H1 (cell line): ENCODE measurements around the gene MPRIP. TPM values are rescaled to one million over a fixed set of nuclear protein-coding genes. Genes with fewer than 3 reads are reported as not detected.

Source experiments
- BCL11A ChIP-seq, 2 experiments: IDR thresholded peaks; one replicate each; pipeline ENCODE4 v1.6.1; 2011; ENCODE audit warnings: low read depth in 2 of 2, low read length in 2 of 2, mild to moderate bottlenecking in 2 of 2
- BRCA1 ChIP-seq: IDR thresholded peaks from 2 replicates; pipeline ENCODE4 v1.6.1; 2012; ENCODE audit warnings: low read depth, low read length, improper control_type of control experiment
- FOSL1 ChIP-seq: IDR thresholded peaks from 2 replicates; pipeline ENCODE4 v1.6.1; 2011; ENCODE audit warnings: mild to moderate bottlenecking, low read depth, low read length, moderate library complexity; ENCODE audit not compliant: insufficient read depth
- HDAC2 ChIP-seq, 2 experiments: fragments of 300-600 bp in 1 of 2; sonication (generic) in 1 of 2; IDR thresholded peaks; 2 replicates each; pipeline ENCODE4 v1.6.1; 2011 to 2012; ENCODE audit warnings: low read depth in 2 of 2, low read length in 2 of 2, mild to moderate bottlenecking in 2 of 2, moderate library complexity in 2 of 2, borderline replicate concordance in 1 of 2, inconsistent platforms in 1 of 2
- PHF8 ChIP-seq: fragments of 200-600 bp; sonication (generic); conservative IDR thresholded peaks from 2 replicates; pipeline ENCODE4 v1.7.1; 2012; ENCODE audit warnings: low read depth, mild to moderate bottlenecking, inconsistent platforms, low read length, moderate library complexity
- RNF2 ChIP-seq: fragments of 200-900, 300-1000 bp; sonication (generic); IDR thresholded peaks from 2 replicates; pipeline ENCODE4 v1.7.1; 2016; ENCODE audit warnings: borderline replicate concordance, low read depth, mild to moderate bottlenecking, antibody characterized with exemption, low read length; ENCODE audit not compliant: poor library complexity, severe bottlenecking; ENCODE audit errors: missing control alignments
- SP1 ChIP-seq: IDR thresholded peaks from 2 replicates; pipeline ENCODE4 v1.6.1; 2011; ENCODE audit warnings: low read depth, low read length
- SP4 ChIP-seq: IDR thresholded peaks from 2 replicates; pipeline ENCODE4 v1.6.1; 2012; ENCODE audit warnings: low read length, inconsistent platforms
- TAF1 ChIP-seq: IDR thresholded peaks from 2 replicates; pipeline ENCODE4 v1.6.1; 2011; ENCODE audit warnings: mild to moderate bottlenecking, low read depth, low read length
- polyA plus RNA-seq, 7 experiments: library from polyadenylated mRNA; depleted of rRNA in 3 of 7; stranded (reverse) in 5 of 7; unstranded in 2 of 7; fragments of >200 nt in 5 of 7; fragments of 200-250 nt in 2 of 7; gene quantifications; 1 replicate in 5 of 7; 2 replicates in 1 of 7; 4 replicates in 1 of 7; pipeline versions ENCODE4 v1.2.1 to v1.2.3, GENCODE V29; 2011 to 2013; ENCODE audit warnings: missing spikeins in 2 of 7, mixed read lengths in 2 of 7
- total RNA-seq: library from RNA; stranded (reverse); fragmentation: NEBNext Ultra II Directional; extraction: Animal tissue kit (Norgen Biotek cat#: 25700); gene quantifications from 2 replicates; pipeline ENCODE4 v1.2.1, GENCODE V29; 2021
- TF ChIP-seq, protein P1 (sequence below): fragments of 300-600 bp; sonication (generic); IDR thresholded peaks from 2 replicates; pipeline ENCODE4 v1.7.1; 2012; ENCODE audit warnings: low read length, moderate library complexity, mild to moderate bottlenecking, inconsistent platforms; ENCODE audit not compliant: insufficient replicate concordance

Gene MPRIP
- total and polyA plus RNA-seq, 2 of the 8 experiments (the other 6 are each of a cell fraction or from before 2014, with no cell fraction given) = 48.6 to 146 TPM

GRCh38 chr17:17205368-17206123 lies 163.3 kb downstream of the MPRIP start (continued):
- TF ChIP-seq, protein P1, sequence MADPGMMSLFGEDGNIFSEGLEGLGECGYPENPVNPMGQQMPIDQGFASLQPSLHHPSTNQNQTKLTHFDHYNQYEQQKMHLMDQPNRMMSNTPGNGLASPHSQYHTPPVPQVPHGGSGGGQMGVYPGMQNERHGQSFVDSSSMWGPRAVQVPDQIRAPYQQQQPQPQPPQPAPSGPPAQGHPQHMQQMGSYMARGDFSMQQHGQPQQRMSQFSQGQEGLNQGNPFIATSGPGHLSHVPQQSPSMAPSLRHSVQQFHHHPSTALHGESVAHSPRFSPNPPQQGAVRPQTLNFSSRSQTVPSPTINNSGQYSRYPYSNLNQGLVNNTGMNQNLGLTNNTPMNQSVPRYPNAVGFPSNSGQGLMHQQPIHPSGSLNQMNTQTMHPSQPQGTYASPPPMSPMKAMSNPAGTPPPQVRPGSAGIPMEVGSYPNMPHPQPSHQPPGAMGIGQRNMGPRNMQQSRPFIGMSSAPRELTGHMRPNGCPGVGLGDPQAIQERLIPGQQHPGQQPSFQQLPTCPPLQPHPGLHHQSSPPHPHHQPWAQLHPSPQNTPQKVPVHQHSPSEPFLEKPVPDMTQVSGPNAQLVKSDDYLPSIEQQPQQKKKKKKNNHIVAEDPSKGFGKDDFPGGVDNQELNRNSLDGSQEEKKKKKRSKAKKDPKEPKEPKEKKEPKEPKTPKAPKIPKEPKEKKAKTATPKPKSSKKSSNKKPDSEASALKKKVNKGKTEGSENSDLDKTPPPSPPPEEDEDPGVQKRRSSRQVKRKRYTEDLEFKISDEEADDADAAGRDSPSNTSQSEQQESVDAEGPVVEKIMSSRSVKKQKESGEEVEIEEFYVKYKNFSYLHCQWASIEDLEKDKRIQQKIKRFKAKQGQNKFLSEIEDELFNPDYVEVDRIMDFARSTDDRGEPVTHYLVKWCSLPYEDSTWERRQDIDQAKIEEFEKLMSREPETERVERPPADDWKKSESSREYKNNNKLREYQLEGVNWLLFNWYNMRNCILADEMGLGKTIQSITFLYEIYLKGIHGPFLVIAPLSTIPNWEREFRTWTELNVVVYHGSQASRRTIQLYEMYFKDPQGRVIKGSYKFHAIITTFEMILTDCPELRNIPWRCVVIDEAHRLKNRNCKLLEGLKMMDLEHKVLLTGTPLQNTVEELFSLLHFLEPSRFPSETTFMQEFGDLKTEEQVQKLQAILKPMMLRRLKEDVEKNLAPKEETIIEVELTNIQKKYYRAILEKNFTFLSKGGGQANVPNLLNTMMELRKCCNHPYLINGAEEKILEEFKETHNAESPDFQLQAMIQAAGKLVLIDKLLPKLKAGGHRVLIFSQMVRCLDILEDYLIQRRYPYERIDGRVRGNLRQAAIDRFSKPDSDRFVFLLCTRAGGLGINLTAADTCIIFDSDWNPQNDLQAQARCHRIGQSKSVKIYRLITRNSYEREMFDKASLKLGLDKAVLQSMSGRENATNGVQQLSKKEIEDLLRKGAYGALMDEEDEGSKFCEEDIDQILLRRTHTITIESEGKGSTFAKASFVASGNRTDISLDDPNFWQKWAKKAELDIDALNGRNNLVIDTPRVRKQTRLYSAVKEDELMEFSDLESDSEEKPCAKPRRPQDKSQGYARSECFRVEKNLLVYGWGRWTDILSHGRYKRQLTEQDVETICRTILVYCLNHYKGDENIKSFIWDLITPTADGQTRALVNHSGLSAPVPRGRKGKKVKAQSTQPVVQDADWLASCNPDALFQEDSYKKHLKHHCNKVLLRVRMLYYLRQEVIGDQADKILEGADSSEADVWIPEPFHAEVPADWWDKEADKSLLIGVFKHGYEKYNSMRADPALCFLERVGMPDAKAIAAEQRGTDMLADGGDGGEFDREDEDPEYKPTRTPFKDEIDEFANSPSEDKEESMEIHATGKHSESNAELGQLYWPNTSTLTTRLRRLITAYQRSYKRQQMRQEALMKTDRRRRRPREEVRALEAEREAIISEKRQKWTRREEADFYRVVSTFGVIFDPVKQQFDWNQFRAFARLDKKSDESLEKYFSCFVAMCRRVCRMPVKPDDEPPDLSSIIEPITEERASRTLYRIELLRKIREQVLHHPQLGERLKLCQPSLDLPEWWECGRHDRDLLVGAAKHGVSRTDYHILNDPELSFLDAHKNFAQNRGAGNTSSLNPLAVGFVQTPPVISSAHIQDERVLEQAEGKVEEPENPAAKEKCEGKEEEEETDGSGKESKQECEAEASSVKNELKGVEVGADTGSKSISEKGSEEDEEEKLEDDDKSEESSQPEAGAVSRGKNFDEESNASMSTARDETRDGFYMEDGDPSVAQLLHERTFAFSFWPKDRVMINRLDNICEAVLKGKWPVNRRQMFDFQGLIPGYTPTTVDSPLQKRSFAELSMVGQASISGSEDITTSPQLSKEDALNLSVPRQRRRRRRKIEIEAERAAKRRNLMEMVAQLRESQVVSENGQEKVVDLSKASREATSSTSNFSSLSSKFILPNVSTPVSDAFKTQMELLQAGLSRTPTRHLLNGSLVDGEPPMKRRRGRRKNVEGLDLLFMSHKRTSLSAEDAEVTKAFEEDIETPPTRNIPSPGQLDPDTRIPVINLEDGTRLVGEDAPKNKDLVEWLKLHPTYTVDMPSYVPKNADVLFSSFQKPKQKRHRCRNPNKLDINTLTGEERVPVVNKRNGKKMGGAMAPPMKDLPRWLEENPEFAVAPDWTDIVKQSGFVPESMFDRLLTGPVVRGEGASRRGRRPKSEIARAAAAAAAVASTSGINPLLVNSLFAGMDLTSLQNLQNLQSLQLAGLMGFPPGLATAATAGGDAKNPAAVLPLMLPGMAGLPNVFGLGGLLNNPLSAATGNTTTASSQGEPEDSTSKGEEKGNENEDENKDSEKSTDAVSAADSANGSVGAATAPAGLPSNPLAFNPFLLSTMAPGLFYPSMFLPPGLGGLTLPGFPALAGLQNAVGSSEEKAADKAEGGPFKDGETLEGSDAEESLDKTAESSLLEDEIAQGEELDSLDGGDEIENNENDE = no peak
- no peak for TF ChIP-seq FOSL1
- no peak for TF ChIP-seq TAF1
- no peak for TF ChIP-seq SP1
- no peak for TF ChIP-seq SP4
- TF ChIP-seq BRCA1 = no peak
- no peak for TF ChIP-seq HDAC2 (IDR thresholded peaks at IDR 0.05; ENCODE audit: borderline replicate concordance in 1 of 2, low read depth in 2 of 2, low read length in 2 of 2)
- TF ChIP-seq BCL11A (IDR thresholded peaks at IDR 0.05; ENCODE audit: low read depth in 2 of 2, low read length in 2 of 2) = no peak
- no peak for TF ChIP-seq RNF2
- no peak for TF ChIP-seq PHF8
